Transverse colon (tissue), 4 donors: ENCODE data around the gene RYR3. TPM values are rescaled to one million over a fixed set of nuclear protein-coding genes. Genes with fewer than 3 reads are reported as not detected.

Source experiments
- DNase-seq: peaks from one replicate; pipeline ENCODE4 v3.0.0-alpha.2; 2019
- H3K27ac ChIP-seq, 4 donors: fragments of 200-600 bp; sonication (generic); 2 replicates each; pipeline ENCODE4 v1.5.1; 2016 to 2018; ENCODE audit warnings: inconsistent platforms in 4 of 4
- H3K27me3 ChIP-seq: fragments of 200-600 bp; sonication (generic); 2 replicates; pipeline ENCODE4 v1.5.1; 2017; ENCODE audit warnings: inconsistent platforms
- H3K36me3 ChIP-seq, 4 donors: fragments of 200-600 bp; sonication (generic); 2 replicates each; pipeline ENCODE4 v1.5.1; 2017 to 2019; ENCODE audit warnings: inconsistent platforms in 4 of 4
- H3K4me1 ChIP-seq, 4 donors: fragments of 200-600 bp; sonication (generic); 2 replicates each; pipeline ENCODE4 v1.5.1; 2017 to 2020; ENCODE audit warnings: inconsistent platforms in 4 of 4
- H3K4me3 ChIP-seq, 4 donors: fragments of 200-600 bp; sonication (generic); 1 replicate in 1 of 4; 2 replicates in 3 of 4; pipeline versions ENCODE4 v1.5.1 to v1.6.1; 2017 to 2019; ENCODE audit warnings: inconsistent platforms in 4 of 4
- H3K9me3 ChIP-seq, 2 donors: fragments of 200-600 bp; sonication (generic); 2 replicates each; pipeline ENCODE4 v1.5.1; 2017 to 2019; ENCODE audit warnings: inconsistent platforms in 2 of 2
- CTCF ChIP-seq, 5 experiments: fragments of 200-600 bp in 3 of 5; fragments of 450-650 bp in 2 of 5; sonication (generic) in 3 of 5; IDR thresholded peaks; 1 replicate in 2 of 5; 2 replicates in 3 of 5; pipeline ENCODE4 v1.5.1; 2016 to 2017; ENCODE audit warnings: antibody characterized with exemption in 5 of 5, inconsistent platforms in 3 of 5, mild to moderate bottlenecking in 2 of 5, moderate library complexity in 1 of 5
- EP300 ChIP-seq: sonication (generic); formaldehyde crosslinking; IDR thresholded peaks from one replicate; pipeline ENCODE4 v1.6.1; 2017; ENCODE audit warnings: antibody characterized with exemption, low read depth
- POLR2A ChIP-seq: fragments of 450-650 bp; IDR thresholded peaks from one replicate; pipeline ENCODE4 v1.6.1; 2016; ENCODE audit warnings: antibody characterized with exemption, mild to moderate bottlenecking, moderate library complexity
- POLR2AphosphoS5 ChIP-seq, 3 donors: sonication (generic); formaldehyde crosslinking; IDR thresholded peaks; one replicate each; pipeline ENCODE4 v1.6.1; 2016; ENCODE audit warnings: antibody characterized with exemption in 3 of 3
- WGBS, 2 donors: methylation state at CpG; one replicate each; pipeline ENCODE4 v1.1.5; 2018; ENCODE audit warnings: low coverage in 1 of 2; 5-methylcytosine and 5-hydroxymethylcytosine counted together
- in situ Hi-C, 4 donors: fragments of 200-750 bp; cut with MboI; loops; one replicate each; pipeline versions ENCODE4 v1.15.0 to v1.15.1; 2017; ENCODE audit warnings: low sequenced_read_pairs in 3 of 4, low pct_ligation_motif_present in 1 of 4, low pct_unique_long_range_greater_than_20kb in 1 of 4
- intact Hi-C: fragments of 100-400 bp; cut with DNase I; formaldehyde crosslinking; loops from one replicate; pipeline ENCODE4 v1.15.1; 2023; ENCODE audit warnings: low total_unique reads
- total RNA-seq, 4 donors: library from RNA; depleted of rRNA; stranded (reverse); fragments of >200 nt; gene quantifications; one replicate each; pipeline ENCODE4 v1.1.0, GENCODE V29; 2016

The RYR3 gene
- 1 to 10 TPM in 3 of 4 donors, under 1 TPM in 1; 0.96 to 9.7 (median 5.4) TPM for total RNA-seq

GRCh38 chr15:33310481-33311311, at the start of gene RYR3:
RYR3 (plus strand) TSS chr15:33310967; CDS start chr15:33311046, 79 bp downstream.
- H3K36me3 ChIP-seq: no peaks in the 10 kb centered on the region
- H3K27me3 ChIP-seq: peaks cover 45% of the 10 kb centered on the region
- DNase-seq: no peak
- H3K9me3 ChIP-seq: no peaks in the 10 kb centered on the region
- H3K4me1 ChIP-seq: no peaks in the 10 kb centered on the region
- peak within 1 kb of the TSS; percentile 26 to 84 (median 66) for H3K27ac ChIP-seq
- intact Hi-C loops: no loop called here
- H3K4me3 ChIP-seq: peak within 1 kb of the TSS; percentile 25 to 38 (median 34)
- in situ Hi-C loops: no loop called here
- TF ChIP-seq POLR2A: no peak
- no peak for TF ChIP-seq CTCF (IDR thresholded peaks at IDR 0.05)
- no peak for TF ChIP-seq POLR2AphosphoS5 (IDR thresholded peaks at IDR 0.05)
- no peak for TF ChIP-seq EP300
- WGBS, 2 donors: 17% methylated on average over 75 of the region's 84 CpGs; no CpG with 5 or more reads in 1 of the 2 donors

DNA sequence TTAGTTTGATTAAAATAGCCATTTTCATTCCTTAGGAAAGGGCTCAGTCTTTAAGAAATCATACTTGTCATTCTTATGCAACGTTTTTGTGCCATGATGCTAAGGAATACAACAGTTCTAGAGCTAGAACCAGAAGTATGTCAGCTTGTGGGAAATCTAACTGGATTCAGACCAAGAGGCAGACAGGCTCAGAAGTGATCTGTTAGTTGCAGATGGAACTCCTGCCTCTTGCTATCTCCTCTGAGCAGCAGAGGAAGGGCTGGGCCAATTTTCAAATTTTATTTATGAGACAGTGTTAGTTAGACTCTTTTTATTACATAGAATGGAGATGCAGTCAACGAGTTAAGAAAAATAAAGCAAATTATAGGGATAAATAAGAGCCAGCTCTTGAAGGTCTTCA, 48.5 kb upstream of the RYR3 start:
- Histone ChIP-seq H3K4me3 (no peak overlapping the region), H3K36me3 (no peaks in the 10 kb centered on the region), H3K27ac (no peak overlapping the region), H3K9me3 (no peaks in the 10 kb centered on the region), H3K4me1 (no peaks in the 10 kb centered on the region), H3K27me3 (no peaks in the 10 kb centered on the region)
- intact Hi-C loops (no loop called here), in situ Hi-C loops (no loop called here)
- no peak for DNase-seq
- WGBS, 2 donors: 27 to 38% methylated on average over 2 of the region's 2 CpGs
- no peak for TF ChIP-seq CTCF (IDR thresholded peaks at IDR 0.05)

DNA sequence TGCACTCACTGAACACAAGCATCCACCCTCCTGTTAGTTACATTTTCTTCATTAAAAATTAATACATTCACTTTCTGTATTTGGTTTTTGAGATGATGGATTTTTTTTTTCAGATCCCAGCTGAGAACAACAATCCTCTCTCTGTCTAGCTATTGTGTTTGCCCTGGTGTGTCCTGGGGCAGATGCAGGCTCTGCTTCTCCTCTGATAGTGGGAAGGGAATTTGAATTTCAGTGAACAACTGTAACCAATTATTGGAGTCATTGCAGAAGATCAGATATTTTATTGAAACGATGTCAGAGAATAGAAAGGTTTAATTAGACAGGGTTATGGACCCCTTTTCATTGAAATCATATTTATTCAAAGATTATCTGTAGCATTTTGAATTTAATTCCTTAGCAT, 33.1 kb upstream of the RYR3 start:
- DNase-seq: no peak
- Histone ChIP-seq H3K27ac (no peak overlapping the region), H3K9me3 (no peaks in the 10 kb centered on the region), H3K4me3 (no peak overlapping the region), H3K27me3 (peaks cover 15% of the 10 kb centered on the region), H3K36me3 (no peaks in the 10 kb centered on the region), H3K4me1 (no peaks in the 10 kb centered on the region)
- in situ Hi-C loops: loop anchor here in 1 of 4 donors (25.0 kb wide), 1 partner anchor 435 kb away; no protein-coding TSS in a partner anchor
- TF ChIP-seq POLR2A (no peak), EP300 (no peak), CTCF (IDR thresholded peaks at IDR 0.05) (no peak), POLR2AphosphoS5 (IDR thresholded peaks at IDR 0.05) (no peak)
- WGBS, 2 donors: 37 to 40% methylated on average over 1 of the region's 1 CpG
- intact Hi-C loops: no loop called here

- H3K27me3 ChIP-seq: peaks cover 15% of the 10 kb centered on the region
- DNase-seq: no peak
- WGBS, 2 donors: 39 to 71% methylated on average over 2 to 4 of the region's 4 CpGs
- no peak overlapping the region for H3K27ac ChIP-seq
- no peak overlapping the region for H3K4me3 ChIP-seq
- H3K9me3 ChIP-seq: no peaks in the 10 kb centered on the region
- H3K36me3 ChIP-seq: no peaks in the 10 kb centered on the region
- no peaks in the 10 kb centered on the region for H3K4me1 ChIP-seq
- in situ Hi-C loops (loop anchor here in 1 of 4 donors (25.0 kb wide), 1 partner anchor 433 kb away; no protein-coding TSS in a partner anchor), intact Hi-C loops (no loop called here)
- TF ChIP-seq POLR2AphosphoS5 (IDR thresholded peaks at IDR 0.05) (no peak), POLR2A (no peak), EP300 (no peak), CTCF (IDR thresholded peaks at IDR 0.05) (no peak)
These were observed 31.8 kb upstream of the RYR3 start for GRCh38 chr15:33278816-33279612.
